Keratinocyte (primary cell): ENCODE results near the gene UTF1.

Experiments
- EZH2 ChIP-seq: IDR thresholded peaks from one replicate; pipeline ENCODE4 v1.6.1; 2012; ENCODE audit warnings: inconsistent platforms, mild to moderate bottlenecking, low read length, moderate library complexity
- TF ChIP-seq, protein P1 (sequence below), 3 experiments: IDR thresholded peaks in 1 of 3; conservative IDR thresholded peaks in 1 of 3; optimal IDR thresholded peaks in 1 of 3; 2 replicates in 2 of 3; 3 replicates in 1 of 3; pipeline versions ENCODE3 to v1.5.1; 2011; ENCODE audit warnings: low read length in 3 of 3, mild to moderate bottlenecking in 3 of 3, moderate library complexity in 2 of 3, control low read depth in 1 of 3, inconsistent platforms in 1 of 3; ENCODE audit not compliant: insufficient read depth in 2 of 3; ENCODE audit errors: extremely low read depth in 1 of 3

DNA sequence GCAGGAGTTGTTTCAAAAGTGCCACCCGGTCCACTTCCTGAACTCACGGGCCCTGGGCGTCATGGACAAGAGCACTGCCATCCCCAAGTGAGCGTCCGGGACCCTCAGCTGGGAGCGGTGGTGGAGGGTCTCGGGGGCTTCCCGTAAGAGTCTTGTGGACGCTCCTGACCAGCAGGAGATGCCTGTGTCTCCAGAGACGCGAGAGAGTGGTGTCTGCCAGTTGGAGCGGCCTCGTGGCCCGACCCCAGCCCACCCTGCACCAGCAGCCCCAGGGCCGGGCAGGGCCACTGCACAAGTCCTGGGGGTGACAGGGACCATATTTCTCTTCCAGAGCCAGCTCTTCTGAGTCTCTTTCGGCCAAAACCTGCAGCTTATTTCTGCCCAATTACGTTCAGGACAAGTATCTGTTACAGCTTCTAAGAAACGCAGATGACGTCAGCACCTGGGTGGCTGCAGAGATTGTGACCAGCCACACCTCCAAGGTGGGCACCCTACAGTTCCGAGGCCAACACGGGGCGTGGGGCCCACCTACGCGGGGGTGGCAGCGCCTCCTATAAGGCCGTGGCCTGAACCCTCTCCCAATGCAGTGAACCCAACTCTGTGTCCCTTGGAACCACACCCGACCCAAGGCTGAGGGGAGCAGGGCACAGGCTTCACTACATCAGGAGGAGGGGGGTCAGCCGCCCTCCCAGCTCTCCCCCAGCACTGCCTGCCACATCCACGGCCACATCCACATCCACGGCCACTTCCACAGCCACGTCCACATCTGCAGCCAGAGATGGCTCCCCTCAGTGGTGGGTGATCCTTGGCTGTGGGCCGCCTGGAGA is 16.2 kb upstream of the UTF1 start:
- TF ChIP-seq, protein P1, sequence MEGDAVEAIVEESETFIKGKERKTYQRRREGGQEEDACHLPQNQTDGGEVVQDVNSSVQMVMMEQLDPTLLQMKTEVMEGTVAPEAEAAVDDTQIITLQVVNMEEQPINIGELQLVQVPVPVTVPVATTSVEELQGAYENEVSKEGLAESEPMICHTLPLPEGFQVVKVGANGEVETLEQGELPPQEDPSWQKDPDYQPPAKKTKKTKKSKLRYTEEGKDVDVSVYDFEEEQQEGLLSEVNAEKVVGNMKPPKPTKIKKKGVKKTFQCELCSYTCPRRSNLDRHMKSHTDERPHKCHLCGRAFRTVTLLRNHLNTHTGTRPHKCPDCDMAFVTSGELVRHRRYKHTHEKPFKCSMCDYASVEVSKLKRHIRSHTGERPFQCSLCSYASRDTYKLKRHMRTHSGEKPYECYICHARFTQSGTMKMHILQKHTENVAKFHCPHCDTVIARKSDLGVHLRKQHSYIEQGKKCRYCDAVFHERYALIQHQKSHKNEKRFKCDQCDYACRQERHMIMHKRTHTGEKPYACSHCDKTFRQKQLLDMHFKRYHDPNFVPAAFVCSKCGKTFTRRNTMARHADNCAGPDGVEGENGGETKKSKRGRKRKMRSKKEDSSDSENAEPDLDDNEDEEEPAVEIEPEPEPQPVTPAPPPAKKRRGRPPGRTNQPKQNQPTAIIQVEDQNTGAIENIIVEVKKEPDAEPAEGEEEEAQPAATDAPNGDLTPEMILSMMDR (optimal IDR thresholded peaks at IDR 0.05 in 1 of 3, IDR thresholded peaks at IDR 0.05 in 1 of 3, conservative IDR thresholded peaks at IDR 0.05 in 1 of 3; ENCODE audit: extremely low read depth in 1 of 3, insufficient read depth in 2 of 3, low read length in 3 of 3), result no peak
- no peak for TF ChIP-seq EZH2
